Astrocyte (in vitro differentiated cells and primary cell): ENCODE results near the gene ULBP3. TPM values are rescaled to one million over a fixed set of nuclear protein-coding genes. Genes with fewer than 3 reads are reported as not detected.

ENCODE experiments used
- DNase-seq: peaks from one replicate; pipeline ENCODE4 v3.0.0-alpha.2; 2010; ENCODE audit warnings: low read depth
- FAIRE-seq: peaks from 2 replicates; lab custom pipeline; 2011; peaks lifted over from hg19 to GRCh38; lab: Jason Lieb, UNC
- H2AFZ ChIP-seq: 2 replicates; pipeline ENCODE4 v1.6.0; 2012; ENCODE audit warnings: low read depth, low read length, inconsistent platforms
- H3K27ac ChIP-seq: 2 replicates; pipeline ENCODE4 v1.5.1; 2011; ENCODE audit warnings: low read depth, low read length, inconsistent platforms
- H3K27me3 ChIP-seq: 2 replicates; pipeline ENCODE4 v1.6.0; 2011; ENCODE audit warnings: low read length, inconsistent platforms; ENCODE audit not compliant: insufficient read depth
- H3K36me3 ChIP-seq: 2 replicates; pipeline ENCODE4 v1.5.1; 2011; ENCODE audit warnings: low read length, inconsistent platforms; ENCODE audit not compliant: insufficient read depth
- H3K4me1 ChIP-seq: 2 replicates; pipeline ENCODE4 v1.5.1; 2011; ENCODE audit warnings: low read length, inconsistent platforms; ENCODE audit not compliant: insufficient read depth
- H3K4me2 ChIP-seq: 2 replicates; pipeline ENCODE4 v1.6.0; 2012; ENCODE audit warnings: low read length, inconsistent platforms
- H3K4me3 ChIP-seq: 2 replicates; pipeline ENCODE4 v1.5.1; 2011; ENCODE audit warnings: low read depth, mild to moderate bottlenecking, low read length, inconsistent platforms; ENCODE audit not compliant: insufficient read depth
- H3K79me2 ChIP-seq: 2 replicates; pipeline ENCODE4 v1.6.0; 2012; ENCODE audit warnings: mild to moderate bottlenecking, low read length, inconsistent platforms; ENCODE audit not compliant: insufficient read depth
- H3K9ac ChIP-seq: 2 replicates; pipeline ENCODE4 v1.6.0; 2012; ENCODE audit warnings: mild to moderate bottlenecking, low read length, inconsistent platforms
- H3K9me3 ChIP-seq: 2 replicates; pipeline ENCODE4 v1.5.1; 2012; ENCODE audit warnings: low read depth, mild to moderate bottlenecking, low read length, inconsistent platforms; ENCODE audit not compliant: insufficient read depth
- H4K20me1 ChIP-seq: 2 replicates; pipeline ENCODE4 v1.6.0; 2012; ENCODE audit warnings: low read length, inconsistent platforms; ENCODE audit not compliant: insufficient read depth
- H3K27ac Mint-ChIP-seq: one replicate; pipeline ENCODE4 v1.8.0; 2021; ENCODE audit warnings: mild to moderate bottlenecking, mixed read lengths; ENCODE audit not compliant: unreplicated experiment
- H3K27me3 Mint-ChIP-seq: one replicate; pipeline ENCODE4 v1.8.0; 2021; ENCODE audit warnings: low read depth, mixed read lengths; ENCODE audit not compliant: unreplicated experiment
- H3K36me3 Mint-ChIP-seq: one replicate; pipeline ENCODE4 v1.8.0; 2021; ENCODE audit warnings: low read depth, mixed read lengths; ENCODE audit not compliant: unreplicated experiment
- H3K4me1 Mint-ChIP-seq: one replicate; pipeline ENCODE4 v1.8.0; 2021; ENCODE audit warnings: low read depth, mixed read lengths; ENCODE audit not compliant: unreplicated experiment
- H3K4me3 Mint-ChIP-seq: one replicate; pipeline ENCODE4 v1.8.0; 2021; ENCODE audit warnings: mild to moderate bottlenecking, moderate library complexity, mixed read lengths; ENCODE audit not compliant: unreplicated experiment
- H3K9me3 Mint-ChIP-seq: one replicate; pipeline ENCODE4 v1.8.0; 2021; ENCODE audit warnings: mild to moderate bottlenecking, mixed read lengths; ENCODE audit not compliant: unreplicated experiment
- CTCF ChIP-seq: IDR thresholded peaks from 2 replicates; pipeline ENCODE4 v1.5.1; 2011; ENCODE audit warnings: low read depth, mild to moderate bottlenecking, inconsistent platforms, low read length, moderate library complexity; ENCODE audit not compliant: insufficient read depth
- EZH2 ChIP-seq: IDR thresholded peaks from 2 replicates; pipeline ENCODE4 v1.6.1; 2012; ENCODE audit warnings: mild to moderate bottlenecking, low read length, inconsistent platforms; ENCODE audit not compliant: insufficient read depth
- total RNA-seq: library from RNA; stranded (reverse); gene quantifications from 2 replicates; pipeline ENCODE4 v1.2.1, GENCODE V29; 2021

The ULBP3 gene
- total RNA-seq, 1 donor from 2014 or later, result 14.7 TPM

- Histone ChIP-seq H3K36me3 (no peaks in the 10 kb centered on the region), H3K9ac (no peak overlapping the region), H3K27ac (no peak overlapping the region), H3K79me2 (no peaks in the 10 kb centered on the region), H3K9me3 (no peaks in the 10 kb centered on the region), H2AFZ (peak overlapping the region; percentile 33), H4K20me1 (no peaks in the 10 kb centered on the region), H3K4me1 (peaks cover 6% of the 10 kb centered on the region), H3K27me3 (peaks cover 5% of the 10 kb centered on the region), H3K4me2 (peak overlapping the region; percentile 42), H3K4me3 (no peak overlapping the region)
- no peaks in the 10 kb centered on the region for H3K36me3 Mint-ChIP-seq
- TF ChIP-seq EZH2 (no peak), CTCF (no peak)
- DNase-seq, result peak; percentile 34
- FAIRE-seq, result no peak
- H3K27ac Mint-ChIP-seq, result no peak overlapping the region
- H3K9me3 Mint-ChIP-seq, result no peaks in the 10 kb centered on the region
- H3K4me1 Mint-ChIP-seq, result peaks cover 28% of the 10 kb centered on the region
- H3K4me3 Mint-ChIP-seq, result peak overlapping the region; percentile 50
- peaks cover 17% of the 10 kb centered on the region for H3K27me3 Mint-ChIP-seq
Measured at GRCh38 chr6:150079604-150080003, 10.7 kb upstream of the ULBP3 start.

GRCh38 chr6:150078788-150079187, 9.9 kb upstream of the ULBP3 start:
- H3K27ac Mint-ChIP-seq, result no peak overlapping the region
- no peak overlapping the region for H3K4me3 Mint-ChIP-seq
- no peak overlapping the region for H3K4me2 ChIP-seq
- peaks cover 1% of the 10 kb centered on the region for H3K27me3 ChIP-seq
- no peaks in the 10 kb centered on the region for H3K79me2 ChIP-seq
- H3K27ac ChIP-seq, result no peak overlapping the region
- no peak overlapping the region for H3K9ac ChIP-seq
- TF ChIP-seq CTCF (no peak), EZH2 (no peak)
- no peak overlapping the region for H2AFZ ChIP-seq
- no peak for FAIRE-seq
- peaks cover 1% of the 10 kb centered on the region for H3K9me3 Mint-ChIP-seq
- H3K27me3 Mint-ChIP-seq, result peaks cover 11% of the 10 kb centered on the region
- H3K36me3 Mint-ChIP-seq, result no peaks in the 10 kb centered on the region
- H3K4me1 Mint-ChIP-seq, result peaks cover 33% of the 10 kb centered on the region
- H3K4me1 ChIP-seq, result peaks cover 6% of the 10 kb centered on the region
- no peaks in the 10 kb centered on the region for H4K20me1 ChIP-seq
- H3K36me3 ChIP-seq, result no peaks in the 10 kb centered on the region
- DNase-seq, result peak; percentile 52
- H3K9me3 ChIP-seq, result no peaks in the 10 kb centered on the region
- no peak overlapping the region for H3K4me3 ChIP-seq

GRCh38 chr6:150076196-150076893, 7.4 kb upstream of the ULBP3 start:
- no peaks in the 10 kb centered on the region for H3K27me3 ChIP-seq
- FAIRE-seq, result no peak
- peaks cover 35% of the 10 kb centered on the region for H3K4me1 Mint-ChIP-seq

More at GRCh38 chr6:150076196-150076893, 7.4 kb upstream of the ULBP3 start:
- no peak overlapping the region for H3K4me3 Mint-ChIP-seq
- Histone ChIP-seq H3K9ac (no peak overlapping the region), H3K36me3 (no peaks in the 10 kb centered on the region), H3K79me2 (no peaks in the 10 kb centered on the region), H3K4me2 (peak overlapping the region; percentile 1), H3K4me1 (peaks cover 10% of the 10 kb centered on the region), H2AFZ (no peak overlapping the region), H4K20me1 (no peaks in the 10 kb centered on the region), H3K9me3 (no peaks in the 10 kb centered on the region), H3K4me3 (no peak overlapping the region), H3K27ac (no peak overlapping the region)
- peak; percentile 30 for DNase-seq
- peaks cover 1% of the 10 kb centered on the region for H3K9me3 Mint-ChIP-seq
- TF ChIP-seq EZH2 (no peak), CTCF (peak; percentile 17)
- H3K27me3 Mint-ChIP-seq, result no peaks in the 10 kb centered on the region
- peak overlapping the region; percentile 26 for H3K27ac Mint-ChIP-seq
- H3K36me3 Mint-ChIP-seq, result no peaks in the 10 kb centered on the region
